HEK293 (cell line): ENCODE results near the gene PLPP7.

Source experiments
- CTCF ChIA-PET: fragments of 350-600 bp; formaldehyde crosslinking; extraction: SDS; loops from one replicate; lab custom pipeline; 2021; ENCODE audit warnings: antibody characterized with exemption; lab: Yijun Ruan, JAX
- POLR2A ChIA-PET: fragments of 300-600 bp; formaldehyde crosslinking; extraction: SDS; loops from one replicate; lab custom pipeline; 2020; ENCODE audit warnings: antibody characterized with exemption, inconsistent platforms; lab: Yijun Ruan, JAX
- H3K27ac ChIP-seq: fragments of 200-500 bp; sonication (Bioruptor generic); 2 replicates; pipeline ENCODE4 v1.5.1; 2014; ENCODE audit warnings: low read depth, low read length, control low read depth, inconsistent platforms; ENCODE audit errors: extremely low read depth
- H3K36me3 ChIP-seq, 2 experiments: fragments of 200-500 bp in 1 of 2; sonication (Bioruptor generic) in 1 of 2; 1 replicate in 1 of 2; 2 replicates in 1 of 2; pipeline ENCODE4 v1.5.1; 2014 to 2017; ENCODE audit warnings: inconsistent platforms in 2 of 2, low read length in 2 of 2; ENCODE audit not compliant: control insufficient read depth in 2 of 2, insufficient read depth in 1 of 2
- H3K4me1 ChIP-seq: fragments of 200-500 bp; sonication (Bioruptor generic); 2 replicates; pipeline ENCODE4 v1.5.1; 2014; ENCODE audit warnings: mild to moderate bottlenecking, low read length, inconsistent platforms; ENCODE audit not compliant: control insufficient read depth, insufficient read depth
- H3K4me3 ChIP-seq: 2 replicates; pipeline ENCODE4 v1.5.1; 2011; ENCODE audit warnings: low read depth, mild to moderate bottlenecking, control low read depth, low read length, moderate library complexity
- H3K9me3 ChIP-seq: fragments of 200-500 bp; sonication (Bioruptor generic); 2 replicates; pipeline ENCODE4 v1.5.1; 2014; ENCODE audit warnings: low read depth, low read length, inconsistent platforms; ENCODE audit not compliant: control insufficient read depth, insufficient read depth
- GFI1B ChIP-seq: fragments of 450-650 bp; formaldehyde crosslinking; IDR thresholded peaks from 2 replicates; pipeline ENCODE4 v1.5.1; 2016; ENCODE audit warnings: missing biosample characterization, missing genetic modification characterization
- HOXD13 ChIP-seq: sonication (generic); formaldehyde crosslinking; IDR thresholded peaks from 2 replicates; pipeline ENCODE4 v1.8.0; 2022; ENCODE audit warnings: missing genetic modification reagents, borderline replicate concordance
- SCRT2 ChIP-seq: fragments of 450-650 bp; formaldehyde crosslinking; IDR thresholded peaks from 2 replicates; pipeline ENCODE4 v1.5.1; 2016; ENCODE audit warnings: missing biosample characterization, missing genetic modification characterization
- ZBTB17 ChIP-seq: fragments of 450-650 bp; formaldehyde crosslinking; IDR thresholded peaks from 2 replicates; pipeline ENCODE4 v1.5.1; 2016; ENCODE audit warnings: missing biosample characterization, missing genetic modification characterization
- ZBTB21 ChIP-seq: fragments of 450-650 bp; formaldehyde crosslinking; IDR thresholded peaks from 2 replicates; pipeline ENCODE4 v1.5.1; 2017; ENCODE audit warnings: missing biosample characterization, missing genetic modification characterization
- ZNF266 ChIP-seq: fragments of 450-650 bp; formaldehyde crosslinking; IDR thresholded peaks from 2 replicates; pipeline ENCODE4 v1.5.1; 2016; ENCODE audit warnings: missing biosample characterization, missing genetic modification characterization, low read depth
- ZNF324 ChIP-seq: fragments of 450-650 bp; formaldehyde crosslinking; IDR thresholded peaks from 2 replicates; pipeline ENCODE4 v1.5.1; 2016; ENCODE audit warnings: missing biosample characterization, missing genetic modification characterization
- ZNF391 ChIP-seq: fragments of 450-650 bp; formaldehyde crosslinking; IDR thresholded peaks from 2 replicates; pipeline ENCODE4 v1.5.1; 2016; ENCODE audit warnings: low read depth, missing biosample characterization, missing genetic modification characterization, borderline replicate concordance
- ZNF510 ChIP-seq: fragments of 450-650 bp; formaldehyde crosslinking; IDR thresholded peaks from 2 replicates; pipeline ENCODE4 v1.5.1; 2018; ENCODE audit warnings: mild to moderate bottlenecking, missing genetic modification characterization, missing biosample characterization; ENCODE audit not compliant: insufficient replicate concordance
- ZNF518A ChIP-seq: fragments of 450-650 bp; formaldehyde crosslinking; conservative IDR thresholded peaks from 2 replicates; pipeline ENCODE4 v1.5.1; 2016; ENCODE audit warnings: low read depth, missing biosample characterization, missing genetic modification characterization
- ZNF585B ChIP-seq: fragments of 450-650 bp; formaldehyde crosslinking; IDR thresholded peaks from 2 replicates; pipeline ENCODE4 v1.5.1; 2016; ENCODE audit warnings: missing biosample characterization, missing genetic modification characterization
- ZNF658 ChIP-seq: fragments of 450-650 bp; formaldehyde crosslinking; IDR thresholded peaks from 2 replicates; pipeline ENCODE4; 2016; ENCODE audit warnings: missing biosample characterization, missing genetic modification characterization
- ZNF664 ChIP-seq: fragments of 450-650 bp; formaldehyde crosslinking; IDR thresholded peaks from 2 replicates; pipeline ENCODE4 v1.5.1; 2016; ENCODE audit warnings: missing biosample characterization, missing genetic modification characterization
- ZNF677 ChIP-seq: fragments of 450-650 bp; IDR thresholded peaks from 2 replicates; pipeline ENCODE4 v1.5.0; 2018; ENCODE audit warnings: missing biosample characterization, mild to moderate bottlenecking, missing genetic modification characterization, moderate library complexity
- ZNF791 ChIP-seq: fragments of 450-650 bp; formaldehyde crosslinking; IDR thresholded peaks from 2 replicates; pipeline ENCODE4 v1.5.1; 2016; ENCODE audit warnings: missing biosample characterization, missing genetic modification characterization
- TF ChIP-seq, protein P1 (sequence below): fragments of 450-650 bp; formaldehyde crosslinking; IDR thresholded peaks from 2 replicates; pipeline ENCODE4 v1.5.1; 2016; ENCODE audit warnings: missing biosample characterization, missing genetic modification characterization
- TF ChIP-seq, protein P2 (sequence below): fragments of 450-650 bp; formaldehyde crosslinking; IDR thresholded peaks from 2 replicates; pipeline ENCODE4 v1.5.1; 2016; ENCODE audit warnings: missing biosample characterization, missing genetic modification characterization
- TF ChIP-seq, protein P3 (sequence below): fragments of 450-650 bp; formaldehyde crosslinking; IDR thresholded peaks from 2 replicates; pipeline ENCODE4 v1.5.1; 2016; ENCODE audit warnings: missing biosample characterization, missing genetic modification characterization

PLPP7 gene

GRCh38 chr9:131252120-131252519, 37.4 kb upstream of the PLPP7 start:
- Histone ChIP-seq H3K4me1 (no peaks in the 10 kb centered on the region), H3K9me3 (no peaks in the 10 kb centered on the region), H3K36me3 (no peaks in the 10 kb centered on the region), H3K27ac (no peak overlapping the region), H3K4me3 (no peak overlapping the region)
- ChIA-PET POLR2A (no interaction called here), CTCF (interaction anchor here (0.6 to 1.4 kb wide), 2 partner anchors 84 to 111 kb away, joined by 3 to 4 read pairs; no protein-coding TSS in a partner anchor)
- TF ChIP-seq ZNF391 (tag by site-specific recombination), result no peak
- no peak for TF ChIP-seq ZNF658
- no peak for TF ChIP-seq ZNF664 (tag by site-specific recombination)
- no peak for TF ChIP-seq GFI1B (tag by site-specific recombination)
- TF ChIP-seq, protein P1, sequence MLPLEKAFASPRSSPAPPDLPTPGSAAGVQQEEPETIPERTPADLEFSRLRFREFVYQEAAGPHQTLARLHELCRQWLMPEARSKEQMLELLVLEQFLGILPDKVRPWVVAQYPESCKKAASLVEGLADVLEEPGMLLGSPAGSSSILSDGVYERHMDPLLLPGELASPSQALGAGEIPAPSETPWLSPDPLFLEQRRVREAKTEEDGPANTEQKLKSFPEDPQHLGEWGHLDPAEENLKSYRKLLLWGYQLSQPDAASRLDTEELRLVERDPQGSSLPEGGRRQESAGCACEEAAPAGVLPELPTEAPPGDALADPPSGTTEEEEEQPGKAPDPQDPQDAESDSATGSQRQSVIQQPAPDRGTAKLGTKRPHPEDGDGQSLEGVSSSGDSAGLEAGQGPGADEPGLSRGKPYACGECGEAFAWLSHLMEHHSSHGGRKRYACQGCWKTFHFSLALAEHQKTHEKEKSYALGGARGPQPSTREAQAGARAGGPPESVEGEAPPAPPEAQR (tag by site-specific recombination), result no peak
- TF ChIP-seq ZBTB21 (tag by site-specific recombination), result no peak

DNA sequence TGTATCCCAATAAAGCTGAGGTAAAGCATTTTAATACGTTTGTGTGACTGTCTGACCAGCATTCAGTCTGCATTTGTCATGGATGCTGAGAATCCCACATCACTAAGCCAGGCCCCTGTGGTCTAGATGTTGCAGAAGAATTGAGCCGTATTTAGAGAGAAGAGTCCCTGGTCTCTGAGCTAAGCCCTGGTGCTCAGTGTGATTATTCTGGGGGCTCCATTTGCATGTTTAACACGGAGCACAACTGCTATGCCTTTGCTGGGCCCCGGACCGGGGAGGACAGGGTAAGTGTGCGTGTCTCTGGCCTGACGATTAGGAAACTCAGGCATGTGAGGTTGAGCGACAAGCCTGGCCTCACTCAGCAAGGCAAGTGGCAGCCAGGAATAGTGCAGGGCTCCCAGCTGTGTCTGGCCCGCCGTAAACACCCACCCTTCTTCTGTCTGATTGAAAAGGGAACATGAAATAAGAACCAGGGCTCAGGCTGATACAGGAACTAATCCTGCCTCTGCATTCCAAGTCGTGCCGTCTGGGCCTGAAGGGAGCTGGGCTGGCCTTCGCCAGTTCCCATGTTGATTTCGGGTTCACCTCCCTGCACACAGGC, 35.5 kb upstream of the PLPP7 start:
- ChIA-PET CTCF (no interaction called here), POLR2A (interaction anchor here (0.6 kb wide), 1 partner anchor 1057 kb away, joined by 8 read pairs; no protein-coding TSS in a partner anchor)
- Histone ChIP-seq H3K4me3 (no peak overlapping the region), H3K9me3 (no peaks in the 10 kb centered on the region), H3K27ac (no peak overlapping the region), H3K4me1 (no peaks in the 10 kb centered on the region), H3K36me3 (no peaks in the 10 kb centered on the region)
- peak; percentile 37; the same call in 1 of the 2 replicates for TF ChIP-seq ZBTB17
- TF ChIP-seq, protein P2, sequence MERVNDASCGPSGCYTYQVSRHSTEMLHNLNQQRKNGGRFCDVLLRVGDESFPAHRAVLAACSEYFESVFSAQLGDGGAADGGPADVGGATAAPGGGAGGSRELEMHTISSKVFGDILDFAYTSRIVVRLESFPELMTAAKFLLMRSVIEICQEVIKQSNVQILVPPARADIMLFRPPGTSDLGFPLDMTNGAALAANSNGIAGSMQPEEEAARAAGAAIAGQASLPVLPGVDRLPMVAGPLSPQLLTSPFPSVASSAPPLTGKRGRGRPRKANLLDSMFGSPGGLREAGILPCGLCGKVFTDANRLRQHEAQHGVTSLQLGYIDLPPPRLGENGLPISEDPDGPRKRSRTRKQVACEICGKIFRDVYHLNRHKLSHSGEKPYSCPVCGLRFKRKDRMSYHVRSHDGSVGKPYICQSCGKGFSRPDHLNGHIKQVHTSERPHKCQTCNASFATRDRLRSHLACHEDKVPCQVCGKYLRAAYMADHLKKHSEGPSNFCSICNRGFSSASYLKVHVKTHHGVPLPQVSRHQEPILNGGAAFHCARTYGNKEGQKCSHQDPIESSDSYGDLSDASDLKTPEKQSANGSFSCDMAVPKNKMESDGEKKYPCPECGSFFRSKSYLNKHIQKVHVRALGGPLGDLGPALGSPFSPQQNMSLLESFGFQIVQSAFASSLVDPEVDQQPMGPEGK, result no peak

DNA sequence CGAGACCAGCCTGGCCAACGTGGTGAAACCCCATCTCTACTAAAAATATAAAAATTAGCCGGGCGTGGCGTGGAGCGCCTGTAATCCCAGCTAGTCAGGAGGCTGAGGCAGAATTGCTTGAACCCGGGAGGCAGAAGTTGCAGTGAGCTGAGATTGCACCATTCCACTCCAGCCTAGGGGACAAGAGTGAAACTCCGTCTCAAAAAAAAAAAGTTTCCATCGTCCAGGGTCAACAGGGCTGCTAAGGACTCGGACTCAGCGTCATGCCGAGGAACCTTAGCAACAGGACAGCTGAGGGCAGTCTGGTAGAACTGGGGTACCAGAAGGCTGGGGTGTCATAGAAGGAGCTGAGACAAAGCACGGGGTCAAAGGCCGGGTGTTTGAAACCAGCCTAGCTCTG, 34.9 kb upstream of the PLPP7 start:
- ChIA-PET CTCF (no interaction called here), POLR2A (interaction anchor here (0.6 kb wide), 1 partner anchor 1057 kb away, joined by 8 read pairs; no protein-coding TSS in a partner anchor)
- Histone ChIP-seq H3K9me3 (no peaks in the 10 kb centered on the region), H3K4me3 (no peak overlapping the region), H3K27ac (no peak overlapping the region), H3K36me3 (no peaks in the 10 kb centered on the region), H3K4me1 (no peaks in the 10 kb centered on the region)
- TF ChIP-seq ZNF791 (tag by site-specific recombination), result no peak
- no peak for TF ChIP-seq HOXD13
- TF ChIP-seq, protein P3, sequence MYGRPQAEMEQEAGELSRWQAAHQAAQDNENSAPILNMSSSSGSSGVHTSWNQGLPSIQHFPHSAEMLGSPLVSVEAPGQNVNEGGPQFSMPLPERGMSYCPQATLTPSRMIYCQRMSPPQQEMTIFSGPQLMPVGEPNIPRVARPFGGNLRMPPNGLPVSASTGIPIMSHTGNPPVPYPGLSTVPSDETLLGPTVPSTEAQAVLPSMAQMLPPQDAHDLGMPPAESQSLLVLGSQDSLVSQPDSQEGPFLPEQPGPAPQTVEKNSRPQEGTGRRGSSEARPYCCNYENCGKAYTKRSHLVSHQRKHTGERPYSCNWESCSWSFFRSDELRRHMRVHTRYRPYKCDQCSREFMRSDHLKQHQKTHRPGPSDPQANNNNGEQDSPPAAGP, result no peak
- no peak for TF ChIP-seq ZNF518A (tag by site-specific recombination)
- TF ChIP-seq ZNF585B (tag by site-specific recombination), result no peak
- no peak for TF ChIP-seq ZNF677 (tag by site-specific recombination)
- no peak for TF ChIP-seq ZNF324 (tag by site-specific recombination)
- no peak for TF ChIP-seq SCRT2 (tag by site-specific recombination)
- no peak for TF ChIP-seq ZNF266 (tag by site-specific recombination)
- TF ChIP-seq ZNF510 (tag by site-specific recombination), result no peak
